Upper lobe of right lung (tissue), 1 donor: Measurements from ENCODE around the gene TRABD. TPM values are rescaled to one million over a fixed set of nuclear protein-coding genes. Genes with fewer than 3 reads are reported as not detected.
A peak's percentile ranks its signal among the peaks of the same experiment; 100 is the strongest.

Experiments used
- ATAC-seq: fragments of 200-7000 bp; cut with Tn5 transposase; one replicate; pipeline ENCODE4 v1.9.1; 2020; ENCODE audit warnings: mild to moderate bottlenecking, moderate library complexity
- DNase-seq: peaks from one replicate; pipeline ENCODE4 v3.0.0-alpha.2; 2020
- H3K27ac ChIP-seq: fragments of 200-600 bp; one replicate; pipeline ENCODE4 v1.8.0; 2022
- H3K27me3 ChIP-seq: fragments of 200-600 bp; one replicate; pipeline ENCODE4 v1.8.0; 2022; ENCODE audit warnings: mild to moderate bottlenecking
- H3K36me3 ChIP-seq: fragments of 200-600 bp; one replicate; pipeline ENCODE4 v1.8.0; 2022
- H3K4me1 ChIP-seq: fragments of 200-600 bp; one replicate; pipeline ENCODE4 v1.8.0; 2022
- H3K4me3 ChIP-seq: fragments of 200-600 bp; one replicate; pipeline ENCODE4 v1.8.0; 2022; ENCODE audit warnings: mild to moderate bottlenecking
- H3K9me3 ChIP-seq: fragments of 200-600 bp; one replicate; pipeline ENCODE4 v1.8.0; 2022
- CTCF ChIP-seq: fragments of 200-600 bp; IDR thresholded peaks from one replicate; pipeline ENCODE4 v1.8.0; 2022; ENCODE audit warnings: antibody characterized with exemption
- intact Hi-C: fragments of 100-400 bp; cut with DNase I; formaldehyde crosslinking; loops from one replicate; pipeline ENCODE4 v1.11.0; 2022
- total RNA-seq: library from RNA; stranded (reverse); fragmentation: NEBNext Ultra II Directional; extraction: Animal tissue kit (Norgen Biotek cat#: 25700); gene quantifications from one replicate; pipeline ENCODE4 v1.2.1, GENCODE V29; 2021
- donor health status: DM: no; HTN: yes; CAD: no; lungs with severe emphysema.

The TRABD gene
- total RNA-seq, 1 donor from 2014 or later: 36.5 TPM

GRCh38 chr22:50153756-50154140 lies 32.0 kb upstream of the TRABD start:
- no peaks in the 10 kb centered on the region for H3K4me1 ChIP-seq
- no peak for DNase-seq
- H3K9me3 ChIP-seq: no peaks in the 10 kb centered on the region
- H3K27ac ChIP-seq: no peak overlapping the region
- no peak for TF ChIP-seq CTCF
- H3K4me3 ChIP-seq: no peak overlapping the region
- no peak for ATAC-seq
- no peaks in the 10 kb centered on the region for H3K36me3 ChIP-seq
- intact Hi-C loops: no loop called here
- no peaks in the 10 kb centered on the region for H3K27me3 ChIP-seq

GRCh38 chr22:50157709-50158375 lies 27.9 kb upstream of the TRABD start:
- H3K27me3 ChIP-seq: no peaks in the 10 kb centered on the region
- no peaks in the 10 kb centered on the region for H3K4me1 ChIP-seq
- peak; percentile 95 for ATAC-seq
- no peaks in the 10 kb centered on the region for H3K9me3 ChIP-seq
- peak; percentile 87 for DNase-seq
- H3K36me3 ChIP-seq: no peaks in the 10 kb centered on the region
- no peak overlapping the region for H3K4me3 ChIP-seq
- intact Hi-C loops: no loop called here
- no peak for TF ChIP-seq CTCF
- H3K27ac ChIP-seq: no peak overlapping the region

GRCh38 chr22:50160947-50161346 lies 24.8 kb upstream of the TRABD start:
- H3K4me1 ChIP-seq: no peaks in the 10 kb centered on the region
- H3K27me3 ChIP-seq: no peaks in the 10 kb centered on the region
- H3K4me3 ChIP-seq: no peak overlapping the region
- ATAC-seq (no peak), DNase-seq (no peak)
- no peak overlapping the region for H3K27ac ChIP-seq
- intact Hi-C loops: no loop called here
- no peak for TF ChIP-seq CTCF
- H3K36me3 ChIP-seq: no peaks in the 10 kb centered on the region
- no peaks in the 10 kb centered on the region for H3K9me3 ChIP-seq

- Histone ChIP-seq H3K27ac (no peak overlapping the region), H3K36me3 (no peaks in the 10 kb centered on the region), H3K4me3 (no peak overlapping the region), H3K4me1 (no peaks in the 10 kb centered on the region), H3K9me3 (no peaks in the 10 kb centered on the region), H3K27me3 (no peaks in the 10 kb centered on the region)
- DNase-seq (no peak), ATAC-seq (no peak)
- no peak for TF ChIP-seq CTCF
- intact Hi-C loops: no loop called here
Observed at GRCh38 chr22:50161508-50162390, 24.0 kb upstream of the TRABD start.

GRCh38 chr22:50162391-50162956 lies 23.2 kb upstream of the TRABD start:
- H3K27ac ChIP-seq: no peak overlapping the region
- no peaks in the 10 kb centered on the region for H3K4me1 ChIP-seq
- no peaks in the 10 kb centered on the region for H3K36me3 ChIP-seq
- H3K27me3 ChIP-seq: no peaks in the 10 kb centered on the region
- H3K9me3 ChIP-seq: no peaks in the 10 kb centered on the region
- ATAC-seq: no peak
- no peak for TF ChIP-seq CTCF
- DNase-seq: no peak
- intact Hi-C loops: no loop called here
- H3K4me3 ChIP-seq: no peak overlapping the region
